Adrenal gland (tissue), 12 donors: ENCODE measurements around the gene CEP72. TPM values are rescaled to one million over a fixed set of nuclear protein-coding genes. Genes with fewer than 3 reads are reported as not detected.

Source experiments
- polyA plus RNA-seq, 3 donors: library from polyadenylated mRNA; stranded (reverse); fragments of 200-250 nt in 2 of 3; fragments of 350-450 nt in 1 of 3; fragmentation: Illumina TruSeq in 1 of 3; extraction: RNeasy Lipid Tissue Mini Kit (QIAGEN cat#74804) in 1 of 3; gene quantifications; one replicate each; pipeline ENCODE4 v1.2.3, GENCODE V29; 2013 to 2014
- total RNA-seq, 9 donors: library from RNA; depleted of rRNA in 4 of 9; stranded (reverse); fragments of >200 nt in 4 of 9; fragments of 120-200 nt in 1 of 9; fragmentation: NEBNext Ultra II Directional in 1 of 9; extraction: Animal tissue kit (Norgen Biotek cat#: 25700) in 1 of 9; gene quantifications; one replicate each; pipeline versions ENCODE4 v1.1.0 to v1.2.4, GENCODE V29; 2013 to 2023
- donor health status: healthy with polysubstance abuse.
- donor health status: Bipolar disorder and iron deficiency.
- donor health status: DM: yes; HTN: yes; CAD: no.
- donor health status: DM: no; HTN: no; CAD: no.
- donor health status: DM: no; HTN: no; CAD: no.
- donor health status: DM: yes; HTN: yes; CAD: no.

Gene CEP72
- total and polyA plus RNA-seq, 12 donors = 0.36 to 7.8 (median 2.5) TPM

Other genes with a start within 250 kb of the CEP72 start
- gene EXOC3, start 169.2 kb upstream of the CEP72 start, total RNA-seq = 10 to 100 TPM; 27.3 to 61.3 (median 42.1) TPM
- gene EXOC3, start 169.2 kb upstream of the CEP72 start, polyA plus RNA-seq = 10 to 100 TPM; 24.7 to 66.4 (median 56.8) TPM
- gene SLC9A3, start 87.9 kb upstream of the CEP72 start, total RNA-seq = 1 to 10 TPM in 8 of 9 donors, under 1 TPM in 1; 0.83 to 5.5 (median 2.4) TPM
- gene SLC9A3, start 87.9 kb upstream of the CEP72 start, polyA plus RNA-seq = under 1 TPM; 0.88 to 0.94 (median 0.90) TPM
- gene TPPP, start 81.0 kb downstream of the CEP72 start, total RNA-seq = 1 to 10 TPM in 7 of 9 donors, under 1 TPM in 2; 0.39 to 9.1 (median 1.6) TPM
- 1 to 10 TPM in 2 of 3 donors, under 1 TPM in 1; 0.94 to 4.0 (median 3.1) TPM for gene TPPP, start 81.0 kb downstream of the CEP72 start, polyA plus RNA-seq
- gene ZDHHC11B, start 172.4 kb downstream of the CEP72 start, total RNA-seq = 1 to 10 TPM in 3 of 9 donors, under 1 TPM in 4, not detected in 2; 0.64 to 4.6 (median 0.89) TPM
- gene ZDHHC11B, start 172.4 kb downstream of the CEP72 start, polyA plus RNA-seq = 1 to 10 TPM; 1.7 to 7.8 (median 5.2) TPM
- gene ZDHHC11, start 238.6 kb downstream of the CEP72 start, total RNA-seq = 1 to 10 TPM in 6 of 9 donors, under 1 TPM in 1, not detected in 2; 0.57 to 4.0 (median 2.7) TPM
- 1 to 10 TPM; 1.1 to 8.6 (median 4.3) TPM for gene ZDHHC11, start 238.6 kb downstream of the CEP72 start, polyA plus RNA-seq